Fibroblast of the aortic adventitia (primary cell): ENCODE data around the gene SNRNP48. TPM values are rescaled to one million over a fixed set of nuclear protein-coding genes. Genes with fewer than 3 reads are reported as not detected.
A peak's percentile ranks its signal among the peaks of the same experiment; 100 is the strongest.

Source experiments
- DNase-seq: peaks from one replicate; pipeline ENCODE4 v3.0.0-alpha.2; 2010; ENCODE audit warnings: low read depth
- H3K4me3 ChIP-seq: 2 replicates; pipeline ENCODE4 v1.5.1; 2011; ENCODE audit warnings: low read depth, mild to moderate bottlenecking, control low read depth, low read length, moderate library complexity
- CTCF ChIP-seq: IDR thresholded peaks from 2 replicates; pipeline ENCODE4 v1.5.1; 2011; ENCODE audit warnings: mild to moderate bottlenecking, low read length, control low read depth, inconsistent platforms; ENCODE audit not compliant: insufficient read depth
- total RNA-seq: library from RNA; depleted of rRNA; stranded (reverse); fragments of >200 nt; gene quantifications from 2 replicates; pipeline ENCODE4 v1.2.3, GENCODE V29; 2012; ENCODE audit warnings: low replicate concordance

The SNRNP48 gene
- total RNA-seq, 1 donor = 15.3 TPM

- no peak overlapping the region for H3K4me3 ChIP-seq
- DNase-seq = no peak
- TF ChIP-seq CTCF = no peak
Measured at GRCh38 chr6:7628909-7629308, 38.9 kb downstream of the SNRNP48 start.

- H3K4me3 ChIP-seq = no peak overlapping the region
- no peak for DNase-seq
Measured at GRCh38 chr6:7629321-7629720, 39.3 kb downstream of the SNRNP48 start.

GRCh38 chr6:7630792-7631191, 40.8 kb downstream of the SNRNP48 start:
- TF ChIP-seq CTCF = no peak
- no peak overlapping the region for H3K4me3 ChIP-seq
- DNase-seq = no peak

More at GRCh38 chr6:7629321-7629720, 39.3 kb downstream of the SNRNP48 start:
- no peak for TF ChIP-seq CTCF

GRCh38 chr6:7631466-7631865, 41.5 kb downstream of the SNRNP48 start:
- TF ChIP-seq CTCF = no peak
- no peak overlapping the region for H3K4me3 ChIP-seq
- DNase-seq = no peak

- no peak for TF ChIP-seq CTCF
- no peak for DNase-seq
- no peak overlapping the region for H3K4me3 ChIP-seq
Measured at GRCh38 chr6:7632501-7633290, 42.7 kb downstream of the SNRNP48 start.

GRCh38 chr6:7633361-7633760, 43.4 kb downstream of the SNRNP48 start:
- peak; percentile 86 for DNase-seq
- no peak for TF ChIP-seq CTCF
- no peak overlapping the region for H3K4me3 ChIP-seq

GRCh38 chr6:7636151-7636550, 46.2 kb downstream of the SNRNP48 start:
- H3K4me3 ChIP-seq = no peak overlapping the region
- TF ChIP-seq CTCF = no peak
- DNase-seq = no peak
